ENCODE data around the gene CACNA1I. TPM values are rescaled to one million over a fixed set of nuclear protein-coding genes. Genes with fewer than 3 reads are reported as not detected.

CACNA1I gene
- total RNA-seq, 4 donors from 2014 or later: under 0.01 to 0.39 (median 0.33) TPM; not detected in 1

DNA sequence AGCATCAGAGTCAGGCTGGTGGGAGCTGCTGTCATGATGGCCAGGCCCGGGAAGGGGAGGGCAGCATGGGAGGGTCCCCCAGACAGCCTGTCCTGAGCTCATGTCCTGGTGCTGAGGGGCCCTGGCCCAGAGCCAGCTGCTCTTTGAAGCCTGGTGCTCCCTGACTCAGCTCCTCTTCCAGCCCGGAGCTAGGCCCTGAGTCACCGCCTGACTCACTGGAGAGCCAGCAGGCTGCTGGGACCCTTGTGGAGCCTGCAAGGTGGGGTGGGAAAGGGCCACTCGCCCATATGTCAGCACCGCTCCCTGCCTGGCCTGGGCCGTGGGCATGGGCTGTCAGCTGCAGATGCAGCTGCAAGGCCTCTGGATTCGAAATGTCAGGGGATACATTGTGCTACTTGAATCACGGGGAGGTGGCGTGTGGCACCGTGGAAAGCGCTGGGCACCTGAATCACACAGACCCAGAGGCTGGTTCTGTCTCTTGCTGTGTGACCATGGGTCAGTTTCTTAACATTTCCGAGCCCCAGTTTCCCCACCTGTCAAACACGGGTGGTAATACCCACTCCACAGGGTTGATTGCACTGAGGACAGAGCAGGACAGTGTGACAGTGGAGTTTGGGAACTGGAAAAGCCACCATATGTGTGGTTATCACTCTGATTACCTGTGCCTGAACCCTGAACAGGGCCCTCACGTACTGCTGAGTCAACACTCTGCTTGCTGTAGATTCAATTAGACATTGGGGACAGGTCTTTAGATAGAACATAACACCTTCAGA, 4.4 kb downstream of the CACNA1I start:
- Histone ChIP-seq H3K4me3 (no peak overlapping the region), H3K36me3 (no peaks in the 10 kb centered on the region), H3K27me3 (peaks cover 0 to 57% (median 0%) of the 10 kb centered on the region in 4 donors), H3K27ac (replicated peaks in 1 of 4) (no peak overlapping the region), H3K4me1 (no peaks in the 10 kb centered on the region), H3K9me3 (no peaks in the 10 kb centered on the region)
- no peak for DNase-seq (ENCODE audit: extremely low spot score)
- 84% methylated on average over 5 of the region's 14 CpGs for WGBS
- TF ChIP-seq EP300 (IDR thresholded peaks at IDR 0.05) (no peak), POLR2A (IDR thresholded peaks at IDR 0.05; ENCODE audit: low read depth) (no peak), POLR2AphosphoS5 (IDR thresholded peaks at IDR 0.05) (no peak)
- TF ChIP-seq, protein P1, sequence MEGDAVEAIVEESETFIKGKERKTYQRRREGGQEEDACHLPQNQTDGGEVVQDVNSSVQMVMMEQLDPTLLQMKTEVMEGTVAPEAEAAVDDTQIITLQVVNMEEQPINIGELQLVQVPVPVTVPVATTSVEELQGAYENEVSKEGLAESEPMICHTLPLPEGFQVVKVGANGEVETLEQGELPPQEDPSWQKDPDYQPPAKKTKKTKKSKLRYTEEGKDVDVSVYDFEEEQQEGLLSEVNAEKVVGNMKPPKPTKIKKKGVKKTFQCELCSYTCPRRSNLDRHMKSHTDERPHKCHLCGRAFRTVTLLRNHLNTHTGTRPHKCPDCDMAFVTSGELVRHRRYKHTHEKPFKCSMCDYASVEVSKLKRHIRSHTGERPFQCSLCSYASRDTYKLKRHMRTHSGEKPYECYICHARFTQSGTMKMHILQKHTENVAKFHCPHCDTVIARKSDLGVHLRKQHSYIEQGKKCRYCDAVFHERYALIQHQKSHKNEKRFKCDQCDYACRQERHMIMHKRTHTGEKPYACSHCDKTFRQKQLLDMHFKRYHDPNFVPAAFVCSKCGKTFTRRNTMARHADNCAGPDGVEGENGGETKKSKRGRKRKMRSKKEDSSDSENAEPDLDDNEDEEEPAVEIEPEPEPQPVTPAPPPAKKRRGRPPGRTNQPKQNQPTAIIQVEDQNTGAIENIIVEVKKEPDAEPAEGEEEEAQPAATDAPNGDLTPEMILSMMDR (IDR thresholded peaks at IDR 0.05): no peak
- intact Hi-C loops (cut with DNase I): no loop called here

DNA sequence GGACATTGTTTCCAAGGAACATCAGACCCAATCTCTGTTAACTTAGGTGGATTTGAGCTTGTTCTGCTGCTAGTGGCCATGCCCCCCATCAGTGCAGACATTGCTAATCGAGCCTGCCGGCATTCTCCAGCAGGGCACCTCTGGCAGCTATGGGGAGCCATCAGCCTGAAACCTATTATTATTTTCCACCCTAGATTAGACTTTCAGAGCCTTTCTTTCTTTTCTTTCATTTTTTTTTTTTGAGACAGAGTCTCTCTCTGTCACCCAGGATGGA, 4.9 kb downstream of the CACNA1I start:
- intact Hi-C loops (cut with DNase I): no loop called here
- no peaks in the 10 kb centered on the region for H3K36me3 ChIP-seq
- no peak overlapping the region for H3K4me3 ChIP-seq
- H3K9me3 ChIP-seq: no peaks in the 10 kb centered on the region
- DNase-seq (ENCODE audit: extremely low spot score): no peak
- 84% methylated on average over 2 of the region's 2 CpGs for WGBS
- no peak for TF ChIP-seq POLR2A (IDR thresholded peaks at IDR 0.05; ENCODE audit: low read depth)
- TF ChIP-seq EP300 (IDR thresholded peaks at IDR 0.05): no peak
- TF ChIP-seq, protein P1 (IDR thresholded peaks at IDR 0.05): no peak
- no peak for TF ChIP-seq POLR2AphosphoS5 (IDR thresholded peaks at IDR 0.05)
- H3K4me1 ChIP-seq: no peaks in the 10 kb centered on the region
- H3K27me3 ChIP-seq: peaks cover 0 to 60% (median 0%) of the 10 kb centered on the region in 4 donors
- H3K27ac ChIP-seq (replicated peaks in 1 of 4): no peak overlapping the region

DNA sequence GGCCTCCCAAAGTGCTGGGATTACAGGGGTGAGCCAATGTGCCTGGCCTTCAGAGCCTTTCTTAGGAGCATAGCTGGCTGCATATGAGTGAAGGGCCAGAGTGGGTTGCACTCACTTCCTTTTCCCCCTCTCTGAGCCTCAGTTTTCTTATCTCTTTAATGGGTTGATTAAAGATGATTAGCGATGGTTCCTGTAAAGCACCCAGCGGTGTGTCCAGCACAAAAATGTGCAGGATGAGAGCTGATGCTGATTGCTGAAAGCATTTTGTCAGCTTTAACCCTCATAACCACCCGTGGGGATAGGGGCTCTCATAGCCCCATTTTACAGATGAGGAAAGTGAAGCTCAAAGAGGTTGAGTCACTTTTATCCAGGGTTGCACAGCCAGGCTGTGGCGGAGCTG, 5.5 kb downstream of the CACNA1I start:
- H3K27ac ChIP-seq (replicated peaks in 1 of 4): no peak overlapping the region
- no peak for DNase-seq (ENCODE audit: extremely low spot score)
- no peaks in the 10 kb centered on the region for H3K9me3 ChIP-seq
- peaks cover 0 to 60% (median 0%) of the 10 kb centered on the region in 4 donors for H3K27me3 ChIP-seq
- TF ChIP-seq POLR2AphosphoS5 (IDR thresholded peaks at IDR 0.05) (no peak), EP300 (IDR thresholded peaks at IDR 0.05) (no peak), POLR2A (IDR thresholded peaks at IDR 0.05; ENCODE audit: low read depth) (no peak)
- TF ChIP-seq, protein P1 (IDR thresholded peaks at IDR 0.05): no peak
- 87% methylated on average over 4 of the region's 4 CpGs for WGBS
- no peaks in the 10 kb centered on the region for H3K4me1 ChIP-seq
- intact Hi-C loops (cut with DNase I): no loop called here
- H3K4me3 ChIP-seq: no peak overlapping the region
- H3K36me3 ChIP-seq: no peaks in the 10 kb centered on the region

DNA sequence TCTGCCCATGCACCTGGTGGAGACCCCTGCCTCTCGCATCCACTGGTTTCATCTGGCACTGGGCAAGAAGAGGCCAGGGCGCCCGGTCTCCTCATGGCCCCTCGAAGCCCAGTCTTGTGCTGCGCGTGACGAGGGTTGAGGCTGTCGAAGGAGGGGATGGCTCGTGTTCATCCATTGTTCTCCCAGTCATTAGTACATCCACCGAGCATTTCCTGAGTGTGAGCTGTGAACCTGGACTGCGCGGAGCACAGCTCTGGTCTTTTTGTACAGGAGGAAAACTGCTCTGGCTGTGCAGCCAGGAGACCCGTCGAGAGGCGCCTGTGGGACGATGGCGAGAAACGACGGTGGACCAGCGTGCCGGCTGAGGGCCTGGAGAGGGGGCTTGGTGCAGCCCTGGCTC, 6.8 kb downstream of the CACNA1I start:
- TF ChIP-seq, protein P1 (IDR thresholded peaks at IDR 0.05): no peak
- TF ChIP-seq EP300 (IDR thresholded peaks at IDR 0.05) (no peak), POLR2AphosphoS5 (IDR thresholded peaks at IDR 0.05) (no peak), POLR2A (IDR thresholded peaks at IDR 0.05; ENCODE audit: low read depth) (no peak)
- intact Hi-C loops (cut with DNase I): no loop called here
- Histone ChIP-seq H3K36me3 (no peaks in the 10 kb centered on the region), H3K27ac (replicated peaks in 1 of 4) (no peak overlapping the region), H3K27me3 (peaks cover 0 to 61% (median 0%) of the 10 kb centered on the region in 4 donors), H3K4me1 (no peaks in the 10 kb centered on the region), H3K9me3 (no peaks in the 10 kb centered on the region), H3K4me3 (no peak overlapping the region)
- 97% methylated on average over 9 of the region's 21 CpGs for WGBS
- DNase-seq (ENCODE audit: extremely low spot score): no peak

DNA sequence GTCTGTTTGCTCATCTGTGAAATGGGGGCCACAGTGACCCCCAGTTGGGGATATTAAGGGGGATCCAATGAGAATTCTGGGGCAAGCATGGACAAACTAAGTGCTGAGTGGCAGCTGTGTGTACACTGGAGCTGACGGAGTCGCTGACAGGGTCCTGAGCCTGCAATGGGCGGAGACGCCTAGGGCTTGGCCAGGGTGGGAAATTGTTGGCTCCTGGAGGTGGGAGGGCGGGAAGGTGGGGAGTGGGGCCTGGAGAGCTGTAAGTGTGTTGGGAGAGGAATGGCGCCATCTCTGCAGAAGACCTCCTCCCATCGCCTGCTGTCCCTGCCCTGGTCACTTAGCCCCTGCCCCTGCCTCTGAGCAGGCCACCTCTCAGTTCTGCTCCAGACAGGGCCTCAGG, 7.3 kb downstream of the CACNA1I start:
- Histone ChIP-seq H3K4me1 (no peaks in the 10 kb centered on the region), H3K27me3 (peaks cover 0 to 57% (median 0%) of the 10 kb centered on the region in 4 donors), H3K9me3 (no peaks in the 10 kb centered on the region), H3K4me3 (no peak overlapping the region), H3K27ac (replicated peaks in 1 of 4) (no peak overlapping the region), H3K36me3 (no peaks in the 10 kb centered on the region)
- no peak for DNase-seq (ENCODE audit: extremely low spot score)
- TF ChIP-seq EP300 (IDR thresholded peaks at IDR 0.05) (no peak), POLR2AphosphoS5 (IDR thresholded peaks at IDR 0.05) (no peak), POLR2A (IDR thresholded peaks at IDR 0.05; ENCODE audit: low read depth) (no peak)
- TF ChIP-seq, protein P1 (IDR thresholded peaks at IDR 0.05): no peak
- intact Hi-C loops (cut with DNase I): no loop called here
- WGBS: 87% methylated on average over 7 of the region's 7 CpGs

All from esophagus muscularis mucosa (tissue), 4 donors.